H1 (cell line): ENCODE results near the gene BCKDHB. TPM values are rescaled to one million over a fixed set of nuclear protein-coding genes. Genes with fewer than 3 reads are reported as not detected.

Experiments used
- CTCF ChIA-PET: fragments of 300-600 bp; sonication (Branson Sonifier 250); formaldehyde crosslinking; loops from one replicate; lab custom pipeline; 2021; ENCODE audit not compliant: partially characterized antibody; lab: Charles Lee
- POLR2A ChIA-PET: fragments of 300-600 bp; sonication (Branson Sonifier 250); formaldehyde crosslinking; loops from one replicate; lab custom pipeline; 2021; ENCODE audit warnings: inconsistent platforms; ENCODE audit not compliant: partially characterized antibody; lab: Charles Lee
- DNase-seq, 2 experiments: peaks; one replicate each; pipeline versions ENCODE4 v3.0.0 to v3.0.0-alpha.2; 2010 to 2022; ENCODE audit warnings: low spot score in 2 of 2, low read depth in 1 of 2, mixed read lengths in 1 of 2
- FAIRE-seq: peaks from 2 replicates; lab custom pipeline; 2011; peaks lifted over from hg19 to GRCh38; lab: Jason Lieb, UNC
- H2AFZ ChIP-seq: 2 replicates; pipeline ENCODE4 v1.8.1; 2012; ENCODE audit warnings: low read length, inconsistent platforms
- H2AK5ac ChIP-seq: 2 replicates; pipeline ENCODE4 v1.6.1; 2013; ENCODE audit warnings: low read depth, low read length
- H2BK120ac ChIP-seq: replicated peaks from 2 replicates; pipeline ENCODE3; 2013; ENCODE audit warnings: low read depth, low read length, inconsistent platforms
- H2BK12ac ChIP-seq: 2 replicates; pipeline ENCODE4 v1.6.1; 2013; ENCODE audit warnings: low read depth, low read length
- H2BK15ac ChIP-seq: 2 replicates; pipeline ENCODE4 v1.6.1; 2013; ENCODE audit warnings: low read length
- H2BK20ac ChIP-seq: 2 replicates; pipeline ENCODE4 v1.6.1; 2013; ENCODE audit warnings: low read length
- H2BK5ac ChIP-seq: 2 replicates; pipeline ENCODE4 v1.6.1; 2013; ENCODE audit warnings: low read depth, low read length
- H3K14ac ChIP-seq: 2 replicates; pipeline ENCODE4 v1.6.1; 2013; ENCODE audit warnings: inconsistent platforms; ENCODE audit not compliant: insufficient read length
- H3K18ac ChIP-seq: 2 replicates; pipeline ENCODE4 v1.6.1; 2013; ENCODE audit warnings: low read length; ENCODE audit errors: extremely low read depth
- H3K23ac ChIP-seq: 2 replicates; pipeline ENCODE4 v1.6.1; 2013; ENCODE audit warnings: inconsistent platforms; ENCODE audit not compliant: insufficient read length
- H3K23me2 ChIP-seq: 2 replicates; pipeline ENCODE4 v1.6.1; 2013; ENCODE audit warnings: low read depth, low read length
- H3K27ac ChIP-seq: 2 replicates; pipeline ENCODE4 v1.6.1; 2011; ENCODE audit warnings: low read depth, low read length, inconsistent platforms
- H3K27me3 ChIP-seq, 4 experiments: replicated peaks in 1 of 4; 1 replicate in 1 of 4; 2 replicates in 3 of 4; pipeline versions ENCODE4 v1.6.1 to v1.8.1; 2011 to 2013; ENCODE audit warnings: low read length in 3 of 4, mild to moderate bottlenecking in 3 of 4, inconsistent platforms in 2 of 4, mixed read lengths in 2 of 4, moderate library complexity in 1 of 4; ENCODE audit not compliant: control insufficient read depth in 3 of 4, insufficient read depth in 3 of 4; ENCODE audit errors: extremely low read depth in 1 of 4
- H3K36me3 ChIP-seq, 4 experiments: 2 replicates each; pipeline versions ENCODE4 v1.6.1 to v1.8.1; 2011 to 2013; ENCODE audit warnings: mild to moderate bottlenecking in 4 of 4, low read length in 3 of 4, moderate library complexity in 2 of 4, control low read depth in 1 of 4, inconsistent platforms in 1 of 4; ENCODE audit not compliant: insufficient read depth in 4 of 4, control insufficient read depth in 2 of 4
- H3K4ac ChIP-seq: replicated peaks from 2 replicates; pipeline ENCODE3; 2013; ENCODE audit warnings: low read length, low read depth, mixed read lengths, inconsistent platforms; ENCODE audit not compliant: insufficient read length
- H3K4me1 ChIP-seq, 4 experiments: replicated peaks in 1 of 4; 1 replicate in 1 of 4; 2 replicates in 3 of 4; pipeline versions ENCODE4 v1.6.1 to v1.8.1; 2011 to 2013; ENCODE audit warnings: low read length in 3 of 4, inconsistent platforms in 2 of 4, mixed read lengths in 1 of 4; ENCODE audit not compliant: insufficient read depth in 4 of 4, control insufficient read depth in 3 of 4
- H3K4me2 ChIP-seq, 2 experiments: 2 replicates each; pipeline versions ENCODE4 v1.6.1 to v1.8.1; 2011 to 2013; ENCODE audit warnings: low read depth in 2 of 2, low read length in 2 of 2, control low read depth in 1 of 2, inconsistent platforms in 1 of 2, mild to moderate bottlenecking in 1 of 2; ENCODE audit not compliant: insufficient read depth in 1 of 2
- H3K4me3 ChIP-seq, 4 experiments: fragments of 200-600, 300-600 bp in 1 of 4; sonication (generic), shearing (Covaris generic), sonication (Bioruptor Twin) in 1 of 4; 2 replicates each; pipeline versions ENCODE4 v1.5.1 to v1.8.1; 2011 to 2016; ENCODE audit warnings: low read length in 4 of 4, low read depth in 3 of 4, control low read depth in 2 of 4, inconsistent platforms in 2 of 4, mild to moderate bottlenecking in 2 of 4, mixed read lengths in 1 of 4, moderate library complexity in 1 of 4; ENCODE audit not compliant: insufficient read depth in 2 of 4; ENCODE audit errors: extremely low read depth in 1 of 4
- H3K56ac ChIP-seq: replicated peaks from 2 replicates; pipeline ENCODE3; 2013; ENCODE audit warnings: low read depth, mild to moderate bottlenecking, mixed read lengths, low read length, inconsistent platforms; ENCODE audit not compliant: insufficient read length
- H3K79me1 ChIP-seq: 2 replicates; pipeline ENCODE4 v1.6.1; 2013; ENCODE audit warnings: low read depth, low read length, control low read depth
- H3K79me2 ChIP-seq, 2 experiments: 2 replicates each; pipeline versions ENCODE4 v1.6.1 to v1.8.1; 2012 to 2013; ENCODE audit warnings: low read length in 2 of 2, mild to moderate bottlenecking in 2 of 2, inconsistent platforms in 1 of 2; ENCODE audit not compliant: insufficient read depth in 2 of 2, control insufficient read depth in 1 of 2
- H3K9ac ChIP-seq, 4 experiments: replicated peaks in 1 of 4; 1 replicate in 1 of 4; 2 replicates in 3 of 4; pipeline versions ENCODE4 v1.6.1 to v1.8.1; 2011 to 2013; ENCODE audit warnings: low read depth in 3 of 4, low read length in 3 of 4, control low read depth in 2 of 4, mild to moderate bottlenecking in 2 of 4, moderate library complexity in 2 of 4, inconsistent platforms in 1 of 4; ENCODE audit errors: extremely low read depth in 1 of 4
- H3K9me3 ChIP-seq, 2 experiments: 2 replicates each; pipeline versions ENCODE4 v1.6.1 to v1.8.1; 2012 to 2013; ENCODE audit warnings: mild to moderate bottlenecking in 2 of 2, moderate library complexity in 2 of 2, control low read depth in 1 of 2, inconsistent platforms in 1 of 2, low read depth in 1 of 2, low read length in 1 of 2, mixed read lengths in 1 of 2; ENCODE audit not compliant: insufficient read depth in 2 of 2
- H4K20me1 ChIP-seq, 2 experiments: replicated peaks in 1 of 2; 2 replicates each; pipeline versions ENCODE3 to v1.8.1; 2011 to 2013; ENCODE audit warnings: inconsistent platforms in 2 of 2, low read length in 2 of 2, mild to moderate bottlenecking in 1 of 2; ENCODE audit not compliant: insufficient read depth in 2 of 2, control insufficient read depth in 1 of 2
- H4K5ac ChIP-seq: 2 replicates; pipeline ENCODE4 v1.6.1; 2013; ENCODE audit warnings: low read length, low read depth, mixed read lengths, inconsistent platforms; ENCODE audit not compliant: insufficient read length
- H4K8ac ChIP-seq: 2 replicates; pipeline ENCODE4 v1.8.0; 2013; ENCODE audit warnings: mild to moderate bottlenecking, moderate library complexity, low read length, inconsistent platforms; ENCODE audit not compliant: insufficient read depth; ENCODE audit errors: extremely low read depth
- H4K91ac ChIP-seq: replicated peaks from 2 replicates; pipeline ENCODE3; 2013; ENCODE audit warnings: low read length, mixed read lengths, inconsistent platforms; ENCODE audit not compliant: insufficient read length
- CHD2 ChIP-seq: IDR thresholded peaks from 2 replicates; pipeline ENCODE4 v1.6.1; 2012; ENCODE audit warnings: low read length, improper control_type of control experiment
- CTBP2 ChIP-seq: IDR thresholded peaks from 2 replicates; pipeline ENCODE4 v1.7.0; 2011; ENCODE audit warnings: borderline replicate concordance, mild to moderate bottlenecking, moderate library complexity, mixed read lengths, low read length; ENCODE audit not compliant: insufficient read depth, insufficient read length
- CTCF ChIP-seq, 3 experiments: IDR thresholded peaks; 1 replicate in 2 of 3; 2 replicates in 1 of 3; pipeline versions ENCODE4 v1.5.1 to v1.6.1; 2011; ENCODE audit warnings: low read length in 3 of 3, mild to moderate bottlenecking in 3 of 3, inconsistent platforms in 2 of 3, low read depth in 1 of 3, moderate library complexity in 1 of 3; ENCODE audit not compliant: insufficient read depth in 1 of 3; ENCODE audit errors: control extremely low read depth in 1 of 3
- HDAC6 ChIP-seq: IDR thresholded peaks from one replicate; pipeline ENCODE4 v1.7.1; 2012; ENCODE audit warnings: low read depth, mild to moderate bottlenecking, inconsistent platforms, low read length, moderate library complexity
- KDM1A ChIP-seq: fragments of 200-600, 300-600 bp; sonication (generic); IDR thresholded peaks from 2 replicates; pipeline ENCODE4 v1.7.1; 2016; ENCODE audit warnings: mild to moderate bottlenecking, low read length, borderline replicate concordance
- KDM4A ChIP-seq: IDR thresholded peaks from one replicate; pipeline ENCODE4 v1.7.1; 2012; ENCODE audit warnings: low read depth, mild to moderate bottlenecking, moderate library complexity, low read length, inconsistent platforms; ENCODE audit not compliant: severe bottlenecking
- MAFK ChIP-seq: IDR thresholded peaks from 2 replicates; pipeline ENCODE4 v1.6.1; 2012; ENCODE audit warnings: low read depth, mild to moderate bottlenecking, improper control_type of control experiment, low read length
- NANOG ChIP-seq: IDR thresholded peaks from 2 replicates; pipeline ENCODE4 v1.6.1; 2011; ENCODE audit warnings: low read length, low read depth, mild to moderate bottlenecking, inconsistent platforms; ENCODE audit not compliant: insufficient read depth, poor library complexity, severe bottlenecking
- NRF1 ChIP-seq: IDR thresholded peaks from 2 replicates; pipeline ENCODE4 v1.6.1; 2011; ENCODE audit warnings: mild to moderate bottlenecking, low read depth, low read length, improper control_type of control experiment
- POU5F1 ChIP-seq: IDR thresholded peaks from 2 replicates; pipeline ENCODE4 v1.6.1; 2011; ENCODE audit warnings: low read depth, mild to moderate bottlenecking, low read length, moderate library complexity
- RFX5 ChIP-seq: IDR thresholded peaks from 2 replicates; pipeline ENCODE4 v1.6.1; 2011; ENCODE audit warnings: low read depth, low read length, improper control_type of control experiment, borderline replicate concordance
- SIX5 ChIP-seq: IDR thresholded peaks from 2 replicates; pipeline ENCODE4 v1.6.1; 2011; ENCODE audit warnings: mild to moderate bottlenecking, low read depth, low read length
- YY1 ChIP-seq: IDR thresholded peaks from 2 replicates; pipeline ENCODE4 v1.6.1; 2011; ENCODE audit warnings: low read depth, mild to moderate bottlenecking, low read length
- polyA plus RNA-seq, 7 experiments: library from polyadenylated mRNA; depleted of rRNA in 3 of 7; stranded (reverse) in 5 of 7; unstranded in 2 of 7; fragments of >200 nt in 5 of 7; fragments of 200-250 nt in 2 of 7; gene quantifications; 1 replicate in 5 of 7; 2 replicates in 1 of 7; 4 replicates in 1 of 7; pipeline versions ENCODE4 v1.2.1 to v1.2.3, GENCODE V29; 2011 to 2013; ENCODE audit warnings: missing spikeins in 2 of 7, mixed read lengths in 2 of 7
- total RNA-seq: library from RNA; stranded (reverse); fragmentation: NEBNext Ultra II Directional; extraction: Animal tissue kit (Norgen Biotek cat#: 25700); gene quantifications from 2 replicates; pipeline ENCODE4 v1.2.1, GENCODE V29; 2021

Gene BCKDHB
- total and polyA plus RNA-seq, 2 of the 8 experiments (the other 6 are each of a cell fraction or from before 2014, with no cell fraction given) = 22.1 to 30.8 TPM

- CTCF ChIA-PET = interaction anchor here (1.2 kb wide), 1 partner anchor 37 kb away, joined by 4 read pairs; no protein-coding TSS in a partner anchor
- DNase-seq (no peak), FAIRE-seq (no peak)
- no peak overlapping the region for H3K4ac ChIP-seq
- H3K4me1 ChIP-seq = peaks cover 0 to 5% (median 1%) of the 10 kb centered on the region in 4 experiments; a peak in 3 of 7 replicates
- H2BK120ac ChIP-seq = no peak overlapping the region
- no peaks in the 10 kb centered on the region for H3K36me3 ChIP-seq
- no peak overlapping the region for H4K5ac ChIP-seq
- no peaks in the 10 kb centered on the region for H3K23me2 ChIP-seq
- H2AK5ac ChIP-seq = no peak overlapping the region
- no peaks in the 10 kb centered on the region for H3K79me1 ChIP-seq
- no peak overlapping the region for H2BK5ac ChIP-seq
- H3K27ac ChIP-seq = no peak overlapping the region
- H4K20me1 ChIP-seq = no peaks in the 10 kb centered on the region
- no peak overlapping the region for H3K56ac ChIP-seq
- no peak overlapping the region for H3K4me3 ChIP-seq
- H3K18ac ChIP-seq = no peak overlapping the region
- no peak overlapping the region for H3K23ac ChIP-seq
- H2AFZ ChIP-seq = no peak overlapping the region
- H3K4me2 ChIP-seq = no peak overlapping the region
- H3K14ac ChIP-seq = no peak overlapping the region
- no peaks in the 10 kb centered on the region for H3K9me3 ChIP-seq
- H3K79me2 ChIP-seq = no peaks in the 10 kb centered on the region
- no peak overlapping the region for H2BK20ac ChIP-seq
- no peak overlapping the region for H2BK15ac ChIP-seq
- POLR2A ChIA-PET = no interaction called here
- no peaks in the 10 kb centered on the region for H3K27me3 ChIP-seq
- H4K8ac ChIP-seq = no peak overlapping the region
- no peak overlapping the region for H4K91ac ChIP-seq
- H2BK12ac ChIP-seq = no peak overlapping the region
- no peak overlapping the region for H3K9ac ChIP-seq
- no peak for TF ChIP-seq CHD2
- TF ChIP-seq CTCF (IDR thresholded peaks at IDR 0.05; ENCODE audit: control extremely low read depth in 1 of 3, insufficient read depth in 1 of 3, low read depth in 1 of 3, low read length in 3 of 3) = no peak
- no peak for TF ChIP-seq MAFK
- TF ChIP-seq HDAC6 = no peak
- no peak for TF ChIP-seq POU5F1
- no peak for TF ChIP-seq KDM1A
- TF ChIP-seq CTBP2 = no peak
- TF ChIP-seq YY1 = no peak
- no peak for TF ChIP-seq NRF1
- TF ChIP-seq RFX5 = no peak
- no peak for TF ChIP-seq KDM4A
- no peak for TF ChIP-seq SIX5
- no peak for TF ChIP-seq NANOG
These were observed 232.9 kb downstream of the BCKDHB start for GRCh38 chr6:80339421-80339820.
